Osteoblast (primary cell): ENCODE measurements around the gene CDK7. TPM values are rescaled to one million over a fixed set of nuclear protein-coding genes. Genes with fewer than 3 reads are reported as not detected.

Experiments
- DNase-seq: peaks from one replicate; pipeline ENCODE4 v3.0.0; 2011; ENCODE audit warnings: low spot score, mixed read lengths; ENCODE audit not compliant: insufficient read length; ENCODE audit errors: missing footprints
- H2AFZ ChIP-seq: 2 replicates; pipeline ENCODE4 v1.6.0; 2011; ENCODE audit warnings: mild to moderate bottlenecking, low read length
- H3K27ac ChIP-seq: 2 replicates; pipeline ENCODE4 v1.5.1; 2011; ENCODE audit warnings: mild to moderate bottlenecking, low read depth, low read length, moderate library complexity
- H3K27me3 ChIP-seq: 2 replicates; pipeline ENCODE4 v1.6.0; 2012; ENCODE audit warnings: mild to moderate bottlenecking, control low read depth, inconsistent platforms, low read length, moderate library complexity; ENCODE audit not compliant: insufficient read depth
- H3K36me3 ChIP-seq: 2 replicates; pipeline ENCODE4 v1.5.1; 2011; ENCODE audit warnings: mild to moderate bottlenecking, low read length, control low read depth, moderate library complexity; ENCODE audit not compliant: insufficient read depth
- H3K4me1 ChIP-seq: 2 replicates; pipeline ENCODE4 v1.5.1; 2011; ENCODE audit warnings: mild to moderate bottlenecking, low read length, control low read depth, moderate library complexity; ENCODE audit not compliant: insufficient read depth
- H3K4me2 ChIP-seq: 2 replicates; pipeline ENCODE4 v1.6.0; 2011; ENCODE audit warnings: mild to moderate bottlenecking, low read length; ENCODE audit not compliant: insufficient read depth
- H3K4me3 ChIP-seq: fragments of 200-600 bp; sonication (generic); 3 replicates; pipeline ENCODE4 v1.5.1; 2012; ENCODE audit warnings: mild to moderate bottlenecking, low read length, inconsistent platforms; ENCODE audit not compliant: insufficient read depth
- H3K79me2 ChIP-seq: 2 replicates; pipeline ENCODE4 v1.6.0; 2012; ENCODE audit warnings: mild to moderate bottlenecking, low read length, control low read depth, inconsistent platforms; ENCODE audit not compliant: insufficient read depth
- H3K9me3 ChIP-seq: 2 replicates; pipeline ENCODE4 v1.5.1; 2011; ENCODE audit warnings: low read depth, low read length, control low read depth
- H4K20me1 ChIP-seq: 2 replicates; pipeline ENCODE4 v1.6.0; 2012; ENCODE audit warnings: mild to moderate bottlenecking, low read length, control low read depth; ENCODE audit not compliant: insufficient read depth
- total RNA-seq: library from RNA; depleted of rRNA; stranded (reverse); fragments of >200 nt; gene quantifications from 2 replicates; pipeline ENCODE4 v1.2.3, GENCODE V29; 2012
- TF ChIP-seq, protein P1 (sequence below): IDR thresholded peaks from 2 replicates; pipeline ENCODE4 v1.5.1; 2011; ENCODE audit warnings: mild to moderate bottlenecking, low read depth, low read length, moderate library complexity; ENCODE audit errors: extremely low read depth

The CDK7 gene
- total RNA-seq, 1 donor, result 44.5 TPM

DNA sequence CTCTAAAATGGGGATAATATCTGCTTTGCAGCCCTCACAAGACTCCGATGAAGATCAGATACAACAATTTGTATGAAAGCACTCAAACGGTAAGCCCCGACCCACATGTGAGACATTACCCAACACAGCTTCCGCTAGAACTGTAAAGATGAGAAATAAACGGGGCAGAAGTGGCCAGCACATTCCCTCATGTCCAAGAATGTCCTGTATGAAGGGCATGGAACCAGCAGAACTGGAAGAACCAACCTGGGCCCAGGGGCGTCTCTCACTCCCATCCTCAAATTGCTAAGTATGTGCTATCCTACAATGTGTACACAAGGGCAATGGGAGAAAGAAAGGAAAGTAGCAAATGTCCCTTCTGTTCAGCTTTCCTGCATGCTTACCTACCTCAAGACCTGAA is 64.9 kb downstream of the CDK7 start:
- Histone ChIP-seq H3K4me1 (peaks cover 10% of the 10 kb centered on the region), H3K4me3 (no peak overlapping the region), H3K36me3 (no peaks in the 10 kb centered on the region), H3K9me3 (no peaks in the 10 kb centered on the region), H2AFZ (no peak overlapping the region), H3K27me3 (no peaks in the 10 kb centered on the region), H3K4me2 (no peak overlapping the region), H3K79me2 (no peaks in the 10 kb centered on the region), H3K27ac (no peak overlapping the region), H4K20me1 (no peaks in the 10 kb centered on the region)
- no peak for DNase-seq
- TF ChIP-seq, protein P1, sequence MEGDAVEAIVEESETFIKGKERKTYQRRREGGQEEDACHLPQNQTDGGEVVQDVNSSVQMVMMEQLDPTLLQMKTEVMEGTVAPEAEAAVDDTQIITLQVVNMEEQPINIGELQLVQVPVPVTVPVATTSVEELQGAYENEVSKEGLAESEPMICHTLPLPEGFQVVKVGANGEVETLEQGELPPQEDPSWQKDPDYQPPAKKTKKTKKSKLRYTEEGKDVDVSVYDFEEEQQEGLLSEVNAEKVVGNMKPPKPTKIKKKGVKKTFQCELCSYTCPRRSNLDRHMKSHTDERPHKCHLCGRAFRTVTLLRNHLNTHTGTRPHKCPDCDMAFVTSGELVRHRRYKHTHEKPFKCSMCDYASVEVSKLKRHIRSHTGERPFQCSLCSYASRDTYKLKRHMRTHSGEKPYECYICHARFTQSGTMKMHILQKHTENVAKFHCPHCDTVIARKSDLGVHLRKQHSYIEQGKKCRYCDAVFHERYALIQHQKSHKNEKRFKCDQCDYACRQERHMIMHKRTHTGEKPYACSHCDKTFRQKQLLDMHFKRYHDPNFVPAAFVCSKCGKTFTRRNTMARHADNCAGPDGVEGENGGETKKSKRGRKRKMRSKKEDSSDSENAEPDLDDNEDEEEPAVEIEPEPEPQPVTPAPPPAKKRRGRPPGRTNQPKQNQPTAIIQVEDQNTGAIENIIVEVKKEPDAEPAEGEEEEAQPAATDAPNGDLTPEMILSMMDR, result no peak

DNA sequence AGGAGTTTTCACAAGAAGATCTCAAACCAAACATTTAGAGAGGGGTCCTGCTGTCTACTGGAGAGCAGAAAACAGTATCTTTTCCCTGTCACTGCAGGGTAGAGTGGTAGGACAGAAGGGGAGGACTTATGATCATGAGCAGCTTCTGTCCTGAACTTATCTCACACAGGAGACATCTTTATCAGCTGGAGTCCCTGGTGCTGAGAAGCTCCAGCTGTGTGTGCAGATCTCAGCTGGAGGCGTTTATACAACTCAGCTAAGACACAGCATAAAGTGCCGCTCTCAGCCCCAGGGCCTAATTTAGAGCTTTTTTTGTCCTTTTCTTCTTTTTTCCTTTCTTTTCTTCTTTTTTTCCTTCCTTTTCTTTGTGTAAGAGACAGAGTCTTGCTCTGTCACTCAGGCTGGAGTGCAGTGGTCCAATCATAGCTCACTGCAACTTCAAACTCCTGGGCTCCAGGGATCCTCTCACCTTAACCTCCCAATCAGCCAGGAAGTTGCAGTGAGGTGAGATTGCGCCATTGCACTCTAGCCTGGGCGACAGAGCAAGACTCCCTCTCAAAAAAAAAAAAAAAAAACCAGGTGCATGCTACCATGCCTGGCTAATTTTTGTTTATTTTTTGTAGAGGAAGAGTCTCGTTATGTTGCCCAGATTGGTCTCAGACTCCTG is 66.0 kb downstream of the CDK7 start:
- Histone ChIP-seq H3K36me3 (no peaks in the 10 kb centered on the region), H2AFZ (no peak overlapping the region), H4K20me1 (no peaks in the 10 kb centered on the region), H3K27ac (no peak overlapping the region), H3K27me3 (no peaks in the 10 kb centered on the region), H3K4me2 (no peak overlapping the region), H3K79me2 (no peaks in the 10 kb centered on the region), H3K4me1 (no peaks in the 10 kb centered on the region), H3K9me3 (no peaks in the 10 kb centered on the region), H3K4me3 (no peak overlapping the region)
- no peak for DNase-seq
- TF ChIP-seq, protein P1, result no peak

DNA sequence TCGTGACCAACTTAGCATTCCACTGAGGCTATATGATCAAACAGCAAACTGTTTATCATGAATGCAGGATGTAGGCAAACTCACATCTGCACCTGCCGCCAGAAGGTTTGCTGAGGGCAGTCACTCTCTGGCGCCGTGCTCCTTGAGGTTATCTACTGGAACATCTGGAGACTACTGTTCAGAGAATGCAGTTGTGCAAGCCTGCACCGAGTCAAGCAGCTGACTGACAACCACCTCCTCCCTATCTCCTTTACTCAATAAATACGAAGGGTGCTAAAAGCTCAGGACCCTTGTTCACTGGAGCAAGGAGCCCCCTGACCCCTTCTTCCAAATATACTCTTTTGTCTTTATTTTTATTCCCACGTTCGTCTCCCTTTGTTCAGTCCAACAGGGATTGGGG is 70.8 kb downstream of the CDK7 start:
- Histone ChIP-seq H3K9me3 (no peaks in the 10 kb centered on the region), H3K27ac (no peak overlapping the region), H3K36me3 (no peaks in the 10 kb centered on the region), H3K4me1 (no peaks in the 10 kb centered on the region), H2AFZ (no peak overlapping the region), H3K4me2 (no peak overlapping the region), H3K27me3 (no peaks in the 10 kb centered on the region), H4K20me1 (no peaks in the 10 kb centered on the region), H3K4me3 (no peak overlapping the region), H3K79me2 (no peaks in the 10 kb centered on the region)
- TF ChIP-seq, protein P1, result no peak
- no peak for DNase-seq

DNA sequence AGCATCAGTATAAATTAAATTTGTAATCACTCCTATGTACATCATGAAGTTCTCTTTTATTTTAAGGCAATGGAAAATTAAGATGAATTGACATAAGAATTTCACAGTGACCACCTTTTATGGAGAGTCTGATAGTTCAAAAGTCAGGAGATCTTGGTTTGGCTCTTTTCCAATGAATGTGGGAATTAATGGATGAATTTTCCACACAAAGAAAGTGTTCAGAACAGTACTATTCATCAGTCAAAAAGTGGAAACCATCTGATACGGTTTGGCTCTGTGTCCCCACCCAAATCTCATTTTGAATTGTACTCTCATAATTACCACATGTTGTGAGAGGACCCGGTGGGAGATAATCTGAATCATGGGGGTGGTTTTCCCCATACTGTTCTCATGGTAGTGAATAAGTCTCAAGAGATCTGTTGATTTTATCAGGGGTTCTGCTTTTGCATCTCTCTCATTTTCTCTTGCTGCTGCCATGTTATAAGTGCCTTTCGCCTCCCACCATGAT is 73.4 kb downstream of the CDK7 start:
- Histone ChIP-seq H3K79me2 (no peaks in the 10 kb centered on the region), H3K36me3 (no peaks in the 10 kb centered on the region), H2AFZ (no peak overlapping the region), H3K4me1 (no peaks in the 10 kb centered on the region), H3K4me3 (no peak overlapping the region), H3K27me3 (no peaks in the 10 kb centered on the region), H4K20me1 (no peaks in the 10 kb centered on the region), H3K4me2 (no peak overlapping the region), H3K27ac (no peak overlapping the region), H3K9me3 (no peaks in the 10 kb centered on the region)
- TF ChIP-seq, protein P1, result no peak
- no peak for DNase-seq
